Measurements from ENCODE around the gene ASAP3.

Gene ASAP3

GRCh38 chr1:23477359-23478144, 6.4 kb downstream of the ASAP3 start:
- no peak for DNase-seq

- no peak for DNase-seq
Measured at GRCh38 chr1:23475641-23476040, 8.3 kb downstream of the ASAP3 start.

GRCh38 chr1:23475134-23475628, 8.8 kb downstream of the ASAP3 start:
- DNase-seq: no peak

- no peak for DNase-seq
Measured at GRCh38 chr1:23473037-23473800, 10.8 kb downstream of the ASAP3 start.

GRCh38 chr1:23472351-23473036, 11.5 kb downstream of the ASAP3 start:
- DNase-seq: no peak

- no peak for DNase-seq
Measured at GRCh38 chr1:23471473-23472075, 12.4 kb downstream of the ASAP3 start.

- no peak for DNase-seq
Measured at GRCh38 chr1:23470282-23471070, 13.5 kb downstream of the ASAP3 start.

- DNase-seq: no peak
Measured at GRCh38 chr1:23469372-23469982, 14.5 kb downstream of the ASAP3 start.

GRCh38 chr1:23466423-23466989, 17.5 kb downstream of the ASAP3 start:
- no peak for DNase-seq

GRCh38 chr1:23463286-23463685, 20.7 kb downstream of the ASAP3 start:
- no peak for DNase-seq

GRCh38 chr1:23462766-23463165, 21.2 kb downstream of the ASAP3 start:
- no peak for DNase-seq

GRCh38 chr1:23461050-23461449, 22.9 kb downstream of the ASAP3 start:
- DNase-seq: no peak

GRCh38 chr1:23460519-23460918, 23.5 kb downstream of the ASAP3 start:
- no peak for DNase-seq

- DNase-seq: no peak
Measured at GRCh38 chr1:23459338-23459757, 24.6 kb downstream of the ASAP3 start.

- DNase-seq: no peak
Measured at GRCh38 chr1:23456226-23456625, 27.8 kb downstream of the ASAP3 start.

GRCh38 chr1:23453455-23454000, 30.5 kb downstream of the ASAP3 start:
- DNase-seq: no peak

- DNase-seq: no peak
Measured at GRCh38 chr1:23452011-23452411, 32.0 kb downstream of the ASAP3 start.

GRCh38 chr1:23451441-23451840, 32.5 kb downstream of the ASAP3 start:
- no peak for DNase-seq

GRCh38 chr1:23450894-23451293, 33.1 kb downstream of the ASAP3 start:
- DNase-seq: no peak

- DNase-seq: no peak
Measured at GRCh38 chr1:23449958-23450357, 34.0 kb downstream of the ASAP3 start.

- DNase-seq: no peak
Measured at GRCh38 chr1:23449306-23449705, 34.7 kb downstream of the ASAP3 start.
